MM.1S (cell line): ENCODE measurements around the gene USF1.
"Not testable (repeated sequence)": the region's sequence is repeated elsewhere in the genome, so short reads cannot be mapped to it uniquely, and the experiment has no call there.

Experiments used
- DNase-seq: peaks from one replicate; pipeline ENCODE4 v3.0.0-alpha.2; 2015
- H2AFZ ChIP-seq: fragments of 300-600 bp; sonication (generic); 2 replicates; pipeline ENCODE4 v1.6.0; 2016; ENCODE audit warnings: antibody characterized with exemption, low read length
- H3F3A ChIP-seq: fragments of 300-600 bp; sonication (generic); 2 replicates; pipeline ENCODE4 v1.6.1; 2016; ENCODE audit warnings: mild to moderate bottlenecking, antibody characterized with exemption, low read length, moderate library complexity, mixed read lengths; ENCODE audit not compliant: insufficient read depth
- H3K27ac ChIP-seq: fragments of 300-600 bp; sonication (generic); 2 replicates; pipeline ENCODE4 v1.5.1; 2016; ENCODE audit warnings: mild to moderate bottlenecking, low read length
- H3K27me3 ChIP-seq: fragments of 300-600 bp; sonication (generic); replicated peaks from 2 replicates; pipeline ENCODE4 v1.6.0; 2016; ENCODE audit warnings: low read length; ENCODE audit not compliant: insufficient read depth
- H3K36me3 ChIP-seq: fragments of 300-600 bp; sonication (generic); replicated peaks from 2 replicates; pipeline ENCODE4 v1.6.1; 2016; ENCODE audit warnings: mild to moderate bottlenecking, low read length, mixed read lengths; ENCODE audit not compliant: insufficient read depth
- H3K4me1 ChIP-seq: fragments of 300-600 bp; sonication (generic); 2 replicates; pipeline ENCODE4 v1.6.1; 2016; ENCODE audit warnings: low read length, mixed read lengths
- H3K4me2 ChIP-seq: fragments of 300-600 bp; sonication (generic); 2 replicates; pipeline ENCODE4 v1.6.0; 2016; ENCODE audit warnings: low read depth, low read length
- H3K4me3 ChIP-seq: fragments of 300-600 bp; sonication (generic); 2 replicates; pipeline ENCODE4 v1.5.1; 2016; ENCODE audit warnings: low read length, mixed read lengths
- H3K79me2 ChIP-seq: fragments of 300-600 bp; sonication (generic); 2 replicates; pipeline ENCODE4 v1.6.1; 2016; ENCODE audit warnings: mixed run types, low read length, mixed read lengths
- H3K9ac ChIP-seq: fragments of 300-600 bp; sonication (generic); 2 replicates; pipeline ENCODE4 v1.6.1; 2016; ENCODE audit warnings: low read length, mixed read lengths
- H3K9me2 ChIP-seq: fragments of 300-600 bp; sonication (generic); replicated peaks from 2 replicates; pipeline ENCODE4 v1.6.1; 2016; ENCODE audit warnings: mild to moderate bottlenecking, low read length, mixed read lengths; ENCODE audit not compliant: insufficient read depth
- H3K9me3 ChIP-seq: fragments of 300-600 bp; sonication (generic); replicated peaks from 2 replicates; pipeline ENCODE4 v1.6.1; 2016; ENCODE audit warnings: mild to moderate bottlenecking, low read length, mixed read lengths; ENCODE audit not compliant: insufficient read depth
- H4K20me1 ChIP-seq: fragments of 300-600 bp; sonication (generic); 2 replicates; pipeline ENCODE4 v1.6.1; 2016; ENCODE audit warnings: mild to moderate bottlenecking, low read length, moderate library complexity, mixed read lengths; ENCODE audit not compliant: insufficient read depth
- EZH2 ChIP-seq: fragments of 300-600 bp; sonication (generic); optimal IDR thresholded peaks from 2 replicates; pipeline ENCODE3; 2017; ENCODE audit warnings: low read depth, mild to moderate bottlenecking, antibody characterized with exemption, low read length, mixed read lengths
- EZH2phosphoT487 ChIP-seq: fragments of 300-600 bp; sonication (generic); IDR thresholded peaks from 2 replicates; pipeline ENCODE4 v1.6.1; 2018; ENCODE audit warnings: antibody characterized with exemption, low read length
- TF ChIP-seq, protein P1 (sequence below): fragments of 300-600 bp; sonication (generic); IDR thresholded peaks from 2 replicates; pipeline ENCODE4 v1.5.1; 2016; ENCODE audit warnings: antibody characterized with exemption, low read length, mixed read lengths

The USF1 gene

DNA sequence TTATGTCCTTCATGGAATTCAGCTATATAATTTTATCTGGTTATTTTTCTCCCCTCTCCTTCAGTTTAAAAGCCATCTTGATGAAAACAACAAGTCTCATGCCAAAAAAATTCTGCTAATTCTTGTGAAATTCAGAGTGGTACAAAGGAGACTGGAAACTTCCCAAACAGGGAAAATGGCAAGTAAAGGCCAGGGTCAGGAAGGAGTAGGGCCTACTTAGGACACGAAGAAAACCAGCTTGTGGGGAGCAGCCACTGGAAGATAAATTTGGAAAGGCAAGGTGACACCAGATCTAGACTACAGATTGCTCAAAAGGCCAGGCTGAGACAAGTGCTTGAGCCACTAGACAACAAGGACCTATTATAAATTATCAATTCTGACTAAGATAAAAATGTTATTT lies 13.4 kb downstream of the USF1 start:
- Histone ChIP-seq H3K9me2 (no peaks in the 10 kb centered on the region), H3F3A (no peaks in the 10 kb centered on the region), H3K9ac (no peak overlapping the region), H4K20me1 (no peaks in the 10 kb centered on the region), H3K4me3 (no peak overlapping the region), H3K4me2 (no peak overlapping the region), H3K4me1 (peaks cover 9% of the 10 kb centered on the region; the same call in 1 of the 2 replicates), H3K27me3 (no peaks in the 10 kb centered on the region), H3K9me3 (no peaks in the 10 kb centered on the region), H3K36me3 (no peaks in the 10 kb centered on the region), H3K27ac (no peak overlapping the region), H3K79me2 (0 out of 2 replicates have a peak, but pooled peaks cover 5% of the 10 kb centered on the region), H2AFZ (no peak overlapping the region)
- peak; percentile 2 for DNase-seq
- TF ChIP-seq, protein P1, sequence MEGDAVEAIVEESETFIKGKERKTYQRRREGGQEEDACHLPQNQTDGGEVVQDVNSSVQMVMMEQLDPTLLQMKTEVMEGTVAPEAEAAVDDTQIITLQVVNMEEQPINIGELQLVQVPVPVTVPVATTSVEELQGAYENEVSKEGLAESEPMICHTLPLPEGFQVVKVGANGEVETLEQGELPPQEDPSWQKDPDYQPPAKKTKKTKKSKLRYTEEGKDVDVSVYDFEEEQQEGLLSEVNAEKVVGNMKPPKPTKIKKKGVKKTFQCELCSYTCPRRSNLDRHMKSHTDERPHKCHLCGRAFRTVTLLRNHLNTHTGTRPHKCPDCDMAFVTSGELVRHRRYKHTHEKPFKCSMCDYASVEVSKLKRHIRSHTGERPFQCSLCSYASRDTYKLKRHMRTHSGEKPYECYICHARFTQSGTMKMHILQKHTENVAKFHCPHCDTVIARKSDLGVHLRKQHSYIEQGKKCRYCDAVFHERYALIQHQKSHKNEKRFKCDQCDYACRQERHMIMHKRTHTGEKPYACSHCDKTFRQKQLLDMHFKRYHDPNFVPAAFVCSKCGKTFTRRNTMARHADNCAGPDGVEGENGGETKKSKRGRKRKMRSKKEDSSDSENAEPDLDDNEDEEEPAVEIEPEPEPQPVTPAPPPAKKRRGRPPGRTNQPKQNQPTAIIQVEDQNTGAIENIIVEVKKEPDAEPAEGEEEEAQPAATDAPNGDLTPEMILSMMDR, result no peak
- TF ChIP-seq EZH2phosphoT487 (no peak), EZH2 (no peak)

DNA sequence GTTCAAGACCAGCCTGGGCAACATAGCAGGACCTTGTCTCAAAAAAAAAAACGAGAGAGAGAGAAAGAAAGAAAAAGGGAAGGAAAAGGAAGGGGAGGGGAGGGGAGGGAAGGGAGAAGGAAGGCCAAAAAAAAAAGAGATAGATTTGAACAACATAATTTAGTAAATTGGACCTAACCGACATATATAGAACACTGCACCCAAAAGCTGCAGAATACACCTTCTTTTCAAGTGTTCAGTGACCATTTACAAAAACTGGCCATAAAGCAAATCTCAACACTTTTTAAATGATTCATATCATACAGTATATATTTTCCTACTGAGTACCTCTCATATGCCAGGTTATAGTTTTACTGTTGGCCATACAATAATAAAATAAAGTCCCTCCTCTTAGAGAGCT lies 13.9 kb downstream of the USF1 start:
- TF ChIP-seq, protein P1, result no peak
- TF ChIP-seq EZH2phosphoT487 (no peak), EZH2 (no peak)
- Histone ChIP-seq H2AFZ (no peak overlapping the region), H3K79me2 (no peaks in the 10 kb centered on the region), H3K27me3 (no peaks in the 10 kb centered on the region), H3K9ac (no peak overlapping the region), H3K4me2 (no peak overlapping the region), H3K9me3 (no peaks in the 10 kb centered on the region), H3K27ac (no peak overlapping the region), H3K36me3 (no peaks in the 10 kb centered on the region), H3K4me3 (no peak overlapping the region), H4K20me1 (no peaks in the 10 kb centered on the region), H3F3A (no peaks in the 10 kb centered on the region), H3K4me1 (peaks cover 9% of the 10 kb centered on the region; the same call in 1 of the 2 replicates), H3K9me2 (no peaks in the 10 kb centered on the region)
- peak; percentile 0 for DNase-seq

DNA sequence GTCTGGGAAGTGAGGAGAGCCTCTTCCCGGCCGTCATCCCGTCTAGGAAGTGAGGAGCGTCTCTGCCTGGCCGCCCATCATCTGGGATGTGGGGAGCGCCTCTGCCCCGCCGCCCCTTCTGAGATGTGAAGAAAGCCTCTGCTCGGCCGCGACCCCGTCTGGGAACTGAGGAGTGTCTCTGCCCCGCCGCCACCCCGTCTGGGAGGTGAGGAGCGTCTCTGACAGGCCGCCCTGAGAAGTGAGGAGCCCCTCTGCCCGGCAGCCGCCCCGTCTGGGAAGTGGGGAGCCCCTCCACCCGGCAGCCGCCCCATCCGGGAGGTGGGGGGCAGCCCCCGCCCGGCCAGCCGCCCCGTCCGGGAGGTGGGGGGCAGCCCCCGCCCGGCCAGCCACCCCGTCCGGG lies 16.3 kb downstream of the USF1 start:
- not testable (repeated sequence) for H4K20me1 ChIP-seq, H3K79me2 ChIP-seq, H2AFZ ChIP-seq, H3K27ac ChIP-seq, H3K36me3 ChIP-seq, H3K4me1 ChIP-seq, H3K4me3 ChIP-seq, H3K9me3 ChIP-seq, H3K4me2 ChIP-seq, H3K27me3 ChIP-seq, H3K9me2 ChIP-seq, H3F3A ChIP-seq, H3K9ac ChIP-seq
- peak; percentile 0 for DNase-seq

DNA sequence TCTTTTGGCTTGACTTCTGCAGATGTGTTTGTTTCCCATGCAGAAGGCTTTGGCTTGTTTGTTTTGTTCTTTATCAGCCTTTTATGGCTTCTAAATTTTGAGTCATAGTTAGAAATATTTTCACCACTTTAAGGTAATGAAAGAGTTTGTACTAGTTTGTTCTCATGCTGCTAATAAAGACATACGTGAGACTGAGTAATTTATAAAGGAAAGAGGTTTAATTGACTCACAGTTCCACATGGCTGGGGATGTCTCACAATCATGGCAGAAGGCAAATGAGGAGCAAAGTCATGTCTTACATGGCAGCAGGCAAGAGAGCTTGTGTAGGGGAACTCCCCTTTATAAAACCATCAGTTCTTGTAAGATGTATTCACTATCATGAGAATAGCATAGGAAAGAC lies 18.8 kb downstream of the USF1 start:
- H3K4me2 ChIP-seq, H2AFZ ChIP-seq, H3K9me2 ChIP-seq, H3K36me3 ChIP-seq, H3K4me1 ChIP-seq, H3K79me2 ChIP-seq, DNase-seq, H3K27me3 ChIP-seq, H4K20me1 ChIP-seq, H3K9ac ChIP-seq, H3K27ac ChIP-seq, H3F3A ChIP-seq, H3K9me3 ChIP-seq, H3K4me3 ChIP-seq: not testable (repeated sequence)

DNA sequence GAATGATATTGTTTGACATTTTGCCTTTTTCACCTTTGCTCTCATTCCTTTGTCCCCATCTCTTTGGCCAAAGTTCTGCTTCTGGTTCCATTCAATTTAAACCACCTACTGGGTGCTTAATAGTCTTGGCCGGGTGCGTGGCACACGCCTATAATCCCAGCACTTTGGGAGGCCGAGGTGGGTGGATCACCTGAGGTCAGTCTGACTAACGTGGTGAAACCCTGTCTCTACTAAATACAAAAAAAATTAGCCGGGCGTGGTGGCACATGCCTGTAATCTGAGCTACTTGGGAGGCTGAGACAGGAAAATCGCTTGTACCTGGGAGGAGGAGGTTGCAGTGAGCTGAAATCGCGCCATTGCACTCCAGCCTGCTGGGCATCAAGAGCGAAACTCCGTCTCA lies 23.3 kb downstream of the USF1 start:
- H3K27me3 ChIP-seq, H3K27ac ChIP-seq, H3K36me3 ChIP-seq, H2AFZ ChIP-seq, H3K9me3 ChIP-seq, H3K9ac ChIP-seq, H4K20me1 ChIP-seq, H3K9me2 ChIP-seq, H3K4me3 ChIP-seq, H3K4me2 ChIP-seq: not testable (repeated sequence)
- Histone ChIP-seq H3K79me2 (peaks cover 34% of the 10 kb centered on the region), H3F3A (peaks cover 10% of the 10 kb centered on the region), H3K4me1 (peaks cover 16% of the 10 kb centered on the region)
- peak; percentile 2 for DNase-seq
